ENCODE results near the gene FGFR3. TPM values are rescaled to one million over a fixed set of nuclear protein-coding genes. Genes with fewer than 3 reads are reported as not detected.

Gene FGFR3
- total and polyA plus RNA-seq, 2 of the 8 experiments (the other 6 are each of a cell fraction or from before 2014, with no cell fraction given): 9.0 to 19.5 TPM

DNA sequence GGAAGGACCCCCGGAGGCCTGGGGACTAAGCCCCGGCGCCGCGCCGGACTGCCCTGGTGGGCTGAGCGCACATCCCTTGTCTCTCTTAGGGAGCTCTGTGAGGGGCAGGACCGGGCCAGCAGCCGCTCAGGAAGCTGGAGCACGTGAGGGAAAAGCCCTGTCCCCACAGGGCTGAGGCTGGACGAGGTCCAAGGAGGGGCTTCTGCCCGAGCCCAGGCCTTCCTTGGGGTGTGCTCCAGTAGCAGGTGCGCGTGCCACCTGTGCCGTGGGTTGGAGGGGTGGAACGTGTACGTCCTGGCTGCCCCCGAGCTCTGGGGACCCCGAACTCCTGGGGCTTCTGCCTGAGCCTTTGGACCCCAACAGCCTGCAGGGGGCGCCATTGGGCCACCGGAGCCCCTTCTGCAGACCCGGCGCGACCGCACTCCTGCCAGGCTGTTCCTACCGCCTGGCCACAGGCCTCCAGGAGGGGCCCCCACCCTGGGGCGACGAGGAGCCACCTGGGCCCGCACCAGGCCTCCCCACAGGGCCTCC lies 44.6 kb upstream of the FGFR3 start (continued):
- TF ChIP-seq CBX5 (IDR thresholded peaks at IDR 0.05; ENCODE audit: low read depth, low read length) (no peak), KDM4A (IDR thresholded peaks at IDR 0.05; ENCODE audit: low read depth, low read length, severe bottlenecking) (no peak), SUZ12 (IDR thresholded peaks at IDR 0.05; ENCODE audit: low read length) (no peak), SP4 (IDR thresholded peaks at IDR 0.05; ENCODE audit: low read length) (no peak), JUN (IDR thresholded peaks at IDR 0.05; ENCODE audit: low read depth, low read length) (no peak), BCL11A (IDR thresholded peaks at IDR 0.05; ENCODE audit: low read depth in 2 of 2, low read length in 2 of 2) (no peak), RXRA (IDR thresholded peaks at IDR 0.05; ENCODE audit: insufficient read depth, low read depth, low read length) (no peak), TCF12 (IDR thresholded peaks at IDR 0.05; ENCODE audit: low read depth, low read length) (no peak), YY1 (IDR thresholded peaks at IDR 0.05; ENCODE audit: low read depth, low read length) (no peak), RNF2 (IDR thresholded peaks at IDR 0.05; ENCODE audit: borderline replicate concordance, low read depth, low read length, missing control alignments, poor library complexity, severe bottlenecking) (no peak)
- TF ChIP-seq, protein P1, sequence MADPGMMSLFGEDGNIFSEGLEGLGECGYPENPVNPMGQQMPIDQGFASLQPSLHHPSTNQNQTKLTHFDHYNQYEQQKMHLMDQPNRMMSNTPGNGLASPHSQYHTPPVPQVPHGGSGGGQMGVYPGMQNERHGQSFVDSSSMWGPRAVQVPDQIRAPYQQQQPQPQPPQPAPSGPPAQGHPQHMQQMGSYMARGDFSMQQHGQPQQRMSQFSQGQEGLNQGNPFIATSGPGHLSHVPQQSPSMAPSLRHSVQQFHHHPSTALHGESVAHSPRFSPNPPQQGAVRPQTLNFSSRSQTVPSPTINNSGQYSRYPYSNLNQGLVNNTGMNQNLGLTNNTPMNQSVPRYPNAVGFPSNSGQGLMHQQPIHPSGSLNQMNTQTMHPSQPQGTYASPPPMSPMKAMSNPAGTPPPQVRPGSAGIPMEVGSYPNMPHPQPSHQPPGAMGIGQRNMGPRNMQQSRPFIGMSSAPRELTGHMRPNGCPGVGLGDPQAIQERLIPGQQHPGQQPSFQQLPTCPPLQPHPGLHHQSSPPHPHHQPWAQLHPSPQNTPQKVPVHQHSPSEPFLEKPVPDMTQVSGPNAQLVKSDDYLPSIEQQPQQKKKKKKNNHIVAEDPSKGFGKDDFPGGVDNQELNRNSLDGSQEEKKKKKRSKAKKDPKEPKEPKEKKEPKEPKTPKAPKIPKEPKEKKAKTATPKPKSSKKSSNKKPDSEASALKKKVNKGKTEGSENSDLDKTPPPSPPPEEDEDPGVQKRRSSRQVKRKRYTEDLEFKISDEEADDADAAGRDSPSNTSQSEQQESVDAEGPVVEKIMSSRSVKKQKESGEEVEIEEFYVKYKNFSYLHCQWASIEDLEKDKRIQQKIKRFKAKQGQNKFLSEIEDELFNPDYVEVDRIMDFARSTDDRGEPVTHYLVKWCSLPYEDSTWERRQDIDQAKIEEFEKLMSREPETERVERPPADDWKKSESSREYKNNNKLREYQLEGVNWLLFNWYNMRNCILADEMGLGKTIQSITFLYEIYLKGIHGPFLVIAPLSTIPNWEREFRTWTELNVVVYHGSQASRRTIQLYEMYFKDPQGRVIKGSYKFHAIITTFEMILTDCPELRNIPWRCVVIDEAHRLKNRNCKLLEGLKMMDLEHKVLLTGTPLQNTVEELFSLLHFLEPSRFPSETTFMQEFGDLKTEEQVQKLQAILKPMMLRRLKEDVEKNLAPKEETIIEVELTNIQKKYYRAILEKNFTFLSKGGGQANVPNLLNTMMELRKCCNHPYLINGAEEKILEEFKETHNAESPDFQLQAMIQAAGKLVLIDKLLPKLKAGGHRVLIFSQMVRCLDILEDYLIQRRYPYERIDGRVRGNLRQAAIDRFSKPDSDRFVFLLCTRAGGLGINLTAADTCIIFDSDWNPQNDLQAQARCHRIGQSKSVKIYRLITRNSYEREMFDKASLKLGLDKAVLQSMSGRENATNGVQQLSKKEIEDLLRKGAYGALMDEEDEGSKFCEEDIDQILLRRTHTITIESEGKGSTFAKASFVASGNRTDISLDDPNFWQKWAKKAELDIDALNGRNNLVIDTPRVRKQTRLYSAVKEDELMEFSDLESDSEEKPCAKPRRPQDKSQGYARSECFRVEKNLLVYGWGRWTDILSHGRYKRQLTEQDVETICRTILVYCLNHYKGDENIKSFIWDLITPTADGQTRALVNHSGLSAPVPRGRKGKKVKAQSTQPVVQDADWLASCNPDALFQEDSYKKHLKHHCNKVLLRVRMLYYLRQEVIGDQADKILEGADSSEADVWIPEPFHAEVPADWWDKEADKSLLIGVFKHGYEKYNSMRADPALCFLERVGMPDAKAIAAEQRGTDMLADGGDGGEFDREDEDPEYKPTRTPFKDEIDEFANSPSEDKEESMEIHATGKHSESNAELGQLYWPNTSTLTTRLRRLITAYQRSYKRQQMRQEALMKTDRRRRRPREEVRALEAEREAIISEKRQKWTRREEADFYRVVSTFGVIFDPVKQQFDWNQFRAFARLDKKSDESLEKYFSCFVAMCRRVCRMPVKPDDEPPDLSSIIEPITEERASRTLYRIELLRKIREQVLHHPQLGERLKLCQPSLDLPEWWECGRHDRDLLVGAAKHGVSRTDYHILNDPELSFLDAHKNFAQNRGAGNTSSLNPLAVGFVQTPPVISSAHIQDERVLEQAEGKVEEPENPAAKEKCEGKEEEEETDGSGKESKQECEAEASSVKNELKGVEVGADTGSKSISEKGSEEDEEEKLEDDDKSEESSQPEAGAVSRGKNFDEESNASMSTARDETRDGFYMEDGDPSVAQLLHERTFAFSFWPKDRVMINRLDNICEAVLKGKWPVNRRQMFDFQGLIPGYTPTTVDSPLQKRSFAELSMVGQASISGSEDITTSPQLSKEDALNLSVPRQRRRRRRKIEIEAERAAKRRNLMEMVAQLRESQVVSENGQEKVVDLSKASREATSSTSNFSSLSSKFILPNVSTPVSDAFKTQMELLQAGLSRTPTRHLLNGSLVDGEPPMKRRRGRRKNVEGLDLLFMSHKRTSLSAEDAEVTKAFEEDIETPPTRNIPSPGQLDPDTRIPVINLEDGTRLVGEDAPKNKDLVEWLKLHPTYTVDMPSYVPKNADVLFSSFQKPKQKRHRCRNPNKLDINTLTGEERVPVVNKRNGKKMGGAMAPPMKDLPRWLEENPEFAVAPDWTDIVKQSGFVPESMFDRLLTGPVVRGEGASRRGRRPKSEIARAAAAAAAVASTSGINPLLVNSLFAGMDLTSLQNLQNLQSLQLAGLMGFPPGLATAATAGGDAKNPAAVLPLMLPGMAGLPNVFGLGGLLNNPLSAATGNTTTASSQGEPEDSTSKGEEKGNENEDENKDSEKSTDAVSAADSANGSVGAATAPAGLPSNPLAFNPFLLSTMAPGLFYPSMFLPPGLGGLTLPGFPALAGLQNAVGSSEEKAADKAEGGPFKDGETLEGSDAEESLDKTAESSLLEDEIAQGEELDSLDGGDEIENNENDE (IDR thresholded peaks at IDR 0.05; ENCODE audit: insufficient replicate concordance, low read length): no peak

Measured in H1 (cell line).